Iris pigment epithelial cell (primary cell): Measurements from ENCODE around the gene EFTUD2.
"Not testable (repeated sequence)": the region's sequence is repeated elsewhere in the genome, so short reads cannot be mapped to it uniquely, and the experiment has no call there.

Source experiments
- DNase-seq: peaks from one replicate; pipeline ENCODE4 v3.0.0-alpha.2; 2011; ENCODE audit warnings: low read depth

EFTUD2 gene

DNA sequence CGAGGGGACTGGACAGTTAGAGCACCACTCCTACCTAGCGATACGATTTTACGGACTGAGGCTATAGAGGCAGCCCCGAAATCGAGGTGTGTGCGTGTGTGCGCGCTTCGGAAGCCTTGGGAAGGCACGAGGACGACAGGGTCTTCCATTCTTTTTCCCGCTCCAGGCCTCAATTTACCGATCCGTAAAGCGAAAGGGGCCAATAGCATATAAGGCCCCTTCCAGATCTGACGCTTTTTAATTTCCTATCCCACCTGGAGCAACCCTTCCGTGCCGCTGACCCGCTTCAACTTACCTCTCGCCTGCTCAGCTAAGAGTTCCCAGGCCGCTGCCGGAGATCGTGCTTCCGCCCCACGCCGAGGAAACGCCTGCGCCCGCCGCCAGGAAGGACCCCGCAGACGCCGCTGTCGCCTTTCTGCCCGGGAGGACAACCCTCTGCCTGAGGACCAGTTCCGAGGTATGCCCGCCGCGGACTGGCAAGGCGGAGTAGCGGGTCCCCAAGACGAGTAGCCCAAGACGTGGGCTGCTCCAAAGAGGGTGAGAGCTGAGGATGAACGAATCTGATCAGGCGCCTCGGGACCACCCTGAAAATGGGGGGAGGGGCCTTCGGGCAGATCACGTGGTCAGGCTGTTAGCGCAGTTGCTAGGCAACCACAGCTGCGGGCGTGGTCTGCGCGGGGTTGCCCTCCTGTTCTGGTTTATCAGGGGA lies at the start of gene EFTUD2:
TSS of gene EFTUD2 (minus strand) at position 372 of the 709 bp plus-strand sequence. CDS start 4,924 bp downstream, outside the sequence.
- DNase-seq: peak; percentile 88

DNA sequence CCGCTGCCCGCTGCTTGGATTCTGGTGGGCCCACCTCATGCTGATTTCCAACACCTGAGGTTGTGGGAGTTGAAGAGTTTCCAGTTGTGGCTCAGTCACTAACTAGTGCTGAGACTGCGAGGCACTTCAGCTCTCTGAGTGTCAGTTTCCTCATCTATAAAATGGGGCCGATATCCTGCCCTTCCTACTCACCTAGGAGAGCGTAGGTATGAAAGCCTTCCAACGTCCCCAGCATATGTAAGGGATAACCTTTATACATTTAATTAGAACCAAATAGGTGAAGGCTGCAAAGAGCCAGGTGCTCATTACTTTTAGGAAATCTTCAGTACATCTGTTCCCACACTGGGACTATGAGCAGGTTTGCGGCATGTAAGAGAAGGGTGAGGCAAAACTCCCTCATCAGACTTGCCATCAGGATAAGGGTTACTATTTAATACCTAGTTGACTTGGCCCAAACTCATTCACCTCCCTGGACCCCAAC lies 49.1 kb upstream of the EFTUD2 start:
- no peak for DNase-seq

DNA sequence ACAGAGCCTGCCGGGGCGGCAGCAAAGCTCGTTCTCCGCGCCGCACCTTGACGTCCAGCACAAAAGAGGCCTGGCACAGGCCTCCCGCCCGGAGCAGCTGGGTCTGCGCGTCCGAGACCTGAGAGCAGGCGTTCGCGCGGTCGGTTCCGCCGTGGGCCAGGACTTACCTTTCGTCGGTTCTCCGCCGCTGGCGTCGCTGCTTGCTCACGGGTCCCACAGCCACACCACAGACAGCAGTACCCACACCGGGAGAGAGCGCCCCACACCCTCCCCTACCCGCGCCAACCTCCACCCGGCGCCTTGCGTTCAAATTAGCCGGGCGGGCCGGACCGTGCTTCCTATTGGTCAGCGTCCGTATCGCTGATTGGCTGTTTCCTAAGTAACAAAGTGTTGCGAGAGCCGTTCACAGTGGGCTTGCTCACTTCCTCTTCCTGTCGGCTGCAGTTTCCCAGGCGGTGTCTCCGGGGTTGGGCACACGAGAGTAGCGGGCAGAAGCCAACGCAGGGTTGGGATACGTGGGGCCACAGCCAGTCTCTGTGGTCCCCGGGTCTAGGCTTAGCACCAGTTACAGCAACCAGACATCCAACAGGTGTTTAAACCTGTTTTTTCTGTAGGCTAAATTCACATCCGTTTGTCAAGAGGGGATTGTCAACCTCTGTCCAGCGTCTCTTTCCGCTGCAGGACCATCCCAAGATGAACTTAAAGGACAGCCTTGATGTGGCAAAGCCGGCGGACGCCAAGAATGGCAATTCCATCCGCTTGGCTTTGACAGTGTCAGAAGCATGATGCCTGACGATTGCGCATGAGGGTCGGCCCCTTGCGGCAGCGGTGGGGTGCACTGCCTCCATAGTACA lies 48.4 kb upstream of the EFTUD2 start, which contains the start of gene KIF18B:
TSS of gene KIF18B (minus strand) at position 313 of the 854 bp plus-strand sequence. CDS start 11,429 bp downstream, outside the sequence.
- DNase-seq: peak; percentile 94

DNA sequence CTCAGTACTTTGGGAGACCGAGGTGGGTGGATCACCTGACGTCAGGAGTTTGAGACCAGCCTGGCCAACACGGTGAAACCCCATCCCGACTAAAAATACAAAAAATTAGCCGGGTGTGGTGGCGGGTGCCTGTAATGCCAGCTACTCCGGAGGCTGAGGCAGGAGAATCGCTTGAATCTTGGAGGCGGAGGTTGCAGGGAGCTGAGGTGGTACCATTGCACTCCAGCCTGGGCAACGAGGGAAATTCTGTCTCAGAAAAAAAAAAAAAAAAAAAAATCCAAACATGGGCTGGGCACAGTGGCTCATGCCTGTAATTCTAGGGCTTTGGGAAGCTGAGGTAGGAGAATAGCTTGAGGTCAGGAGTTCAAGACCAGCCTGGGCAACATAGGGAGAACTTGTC lies 46.4 kb upstream of the EFTUD2 start:
- DNase-seq: not testable (repeated sequence)

DNA sequence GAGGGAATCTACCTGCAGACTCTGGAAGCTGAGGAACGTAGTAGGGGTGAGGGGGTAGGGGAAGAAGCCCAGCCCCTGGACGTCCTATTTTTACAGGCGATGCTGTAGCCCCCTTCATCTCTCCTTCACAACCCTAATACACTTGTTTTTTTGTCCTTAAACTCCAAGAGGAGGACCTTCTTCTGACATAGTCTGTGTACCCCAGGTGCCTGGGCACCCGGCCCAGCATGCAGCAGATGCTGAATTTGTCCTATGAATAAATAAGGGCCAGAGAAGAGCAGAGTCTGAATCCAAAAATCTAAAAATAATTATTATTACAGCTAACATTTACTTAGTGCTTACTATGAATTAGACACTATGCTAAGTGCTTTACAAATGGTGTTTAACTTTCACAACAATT lies 43.2 kb upstream of the EFTUD2 start:
- DNase-seq: no peak

DNA sequence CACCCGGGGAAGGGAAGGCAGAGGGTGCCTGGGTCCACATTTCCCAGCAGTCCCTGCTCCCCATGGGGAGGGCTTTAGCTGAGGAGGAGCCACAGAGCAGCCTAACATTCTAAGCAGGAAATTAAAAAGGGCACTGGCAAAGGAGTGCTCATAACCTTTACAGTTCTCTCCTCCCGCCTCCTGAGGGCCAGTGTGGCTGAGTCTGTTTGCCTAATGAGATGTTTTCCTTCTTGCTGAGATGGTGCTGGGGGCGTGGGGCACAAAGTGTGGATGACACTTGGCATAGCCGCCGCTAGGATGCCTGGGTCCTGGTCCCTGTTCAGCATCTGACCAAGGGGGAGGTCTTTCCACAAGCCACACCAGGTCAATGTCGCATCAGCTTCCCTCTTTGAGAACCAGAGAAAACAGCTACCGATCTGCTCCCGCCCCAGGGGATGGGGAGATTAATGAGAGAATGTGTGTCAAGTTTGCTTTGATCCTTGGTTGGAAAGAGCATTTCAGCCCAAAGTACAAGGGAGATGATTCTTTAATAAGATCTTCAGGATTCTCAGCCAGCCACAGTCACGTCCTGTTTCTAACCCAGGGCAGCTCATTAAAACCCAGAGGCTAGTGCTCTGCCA lies 42.6 kb upstream of the EFTUD2 start:
- DNase-seq: no peak

DNA sequence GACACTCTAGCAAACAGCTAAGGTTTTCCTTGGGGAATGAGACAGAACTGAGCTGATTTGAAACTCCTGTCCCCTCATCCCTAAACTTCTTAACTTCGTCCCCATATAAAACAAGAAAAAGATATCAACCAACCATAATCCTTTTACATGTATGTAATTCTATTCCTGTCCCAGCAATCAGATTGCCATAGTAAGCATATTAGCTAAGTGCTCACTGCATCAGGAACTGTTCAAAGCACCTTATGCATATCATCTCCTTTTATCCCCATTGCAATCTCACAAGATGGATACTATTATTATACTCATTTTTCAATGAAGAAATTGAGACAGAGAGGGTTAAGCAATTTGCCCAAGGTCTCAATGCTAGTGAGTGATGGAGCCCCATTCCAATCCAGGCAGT lies 41.5 kb upstream of the EFTUD2 start:
- DNase-seq: no peak

DNA sequence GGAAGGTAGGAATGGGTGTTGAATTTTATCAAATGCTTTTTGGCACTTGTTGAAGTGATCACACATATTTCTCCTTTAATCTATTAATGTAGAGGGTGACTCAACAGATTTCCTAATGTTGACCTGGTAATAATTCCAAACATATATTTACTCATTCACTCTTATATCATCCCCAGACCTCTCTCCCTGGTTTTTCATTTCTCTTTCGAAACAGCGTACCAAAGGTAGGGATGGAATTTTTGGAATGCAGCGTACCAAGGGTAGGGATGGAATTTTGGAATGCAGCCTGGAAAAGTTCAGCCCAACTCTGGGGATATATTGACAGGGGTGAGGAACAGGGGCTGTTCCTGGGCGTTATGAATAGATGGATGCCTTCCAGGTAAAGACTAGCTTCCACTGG lies 41.1 kb upstream of the EFTUD2 start:
- DNase-seq: peak; percentile 36

DNA sequence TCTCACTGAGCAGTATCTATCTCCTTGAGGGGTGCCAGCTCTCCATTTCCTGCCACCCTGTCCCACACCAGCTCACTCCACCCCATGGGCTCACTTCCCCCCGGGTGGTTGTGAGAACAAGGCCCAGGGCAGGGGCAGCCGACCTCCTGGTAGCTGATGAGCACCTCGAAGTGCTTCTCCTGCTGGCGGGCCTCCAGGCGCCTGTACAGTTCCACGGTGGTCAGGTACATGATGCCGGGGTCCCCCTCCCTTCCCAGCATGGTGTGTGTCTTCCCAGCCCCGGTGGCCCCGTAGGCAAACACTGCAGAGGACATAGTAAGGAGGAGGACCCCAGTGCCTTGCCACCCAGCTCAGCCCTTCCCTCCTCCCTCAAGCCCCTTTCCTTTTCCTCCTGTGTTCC lies 35.9 kb upstream of the EFTUD2 start:
- no peak for DNase-seq

DNA sequence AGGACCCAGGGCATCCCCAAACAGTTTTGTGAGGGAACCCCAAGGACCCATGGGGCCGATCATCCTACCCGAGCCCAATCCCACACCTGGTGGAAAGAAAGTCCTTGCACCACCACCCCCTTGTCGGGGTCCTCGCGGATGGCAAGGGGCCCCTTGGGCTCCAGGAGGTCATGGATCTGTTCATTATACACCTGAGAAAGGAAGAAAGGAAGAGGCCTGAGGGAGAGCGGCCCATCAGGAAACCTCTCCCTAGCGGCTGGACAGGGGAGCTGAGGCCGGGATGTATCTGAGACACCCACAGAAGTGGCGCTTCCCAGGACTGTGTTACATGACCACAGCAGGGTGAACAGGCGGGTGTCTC lies 35.5 kb upstream of the EFTUD2 start:
- DNase-seq: no peak

DNA sequence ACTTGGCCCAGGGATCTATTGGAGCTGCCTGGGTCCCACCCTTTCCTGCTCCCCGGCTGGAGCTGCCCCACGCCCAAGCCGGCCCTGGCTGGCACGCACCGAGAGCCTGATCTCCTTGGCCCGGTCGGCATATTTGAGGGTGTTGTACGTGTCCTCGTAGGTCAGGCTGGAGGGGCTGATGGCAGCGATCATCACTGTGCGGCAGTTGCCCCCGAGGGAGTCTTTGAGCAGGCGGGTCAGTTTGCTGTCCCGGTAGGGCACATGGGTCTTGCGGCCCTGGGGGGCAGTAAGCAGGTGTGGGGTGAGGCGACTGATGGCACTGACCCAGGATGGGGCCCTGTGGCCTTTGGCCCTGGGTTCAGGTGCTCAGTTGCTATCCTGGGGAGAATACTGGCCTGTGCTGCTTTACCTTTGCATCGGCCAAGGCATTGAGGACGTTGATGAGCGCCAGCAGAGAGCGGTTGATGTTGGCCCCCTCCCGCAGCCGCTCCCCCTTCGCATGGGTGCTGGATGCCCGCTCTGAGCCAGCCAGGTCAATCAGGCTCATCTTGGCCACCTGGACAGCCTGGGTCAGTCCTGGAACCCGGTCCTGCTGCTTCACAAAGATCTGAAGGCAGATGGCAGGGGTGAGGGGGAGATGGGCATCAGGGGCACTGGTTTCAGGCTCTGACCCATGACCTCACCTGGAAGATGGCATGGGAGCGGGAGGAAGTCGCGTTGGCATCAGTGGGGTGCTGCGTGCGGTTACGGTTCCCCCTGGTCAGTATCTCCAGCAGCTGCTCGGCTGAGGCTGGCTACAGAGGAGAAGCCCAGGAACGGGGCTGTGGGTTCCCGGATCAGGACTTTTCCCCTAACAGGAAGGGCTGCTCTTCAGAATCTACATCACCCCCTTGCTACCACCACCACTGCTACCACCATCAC lies 34.8 kb upstream of the EFTUD2 start:
- no peak for DNase-seq

DNA sequence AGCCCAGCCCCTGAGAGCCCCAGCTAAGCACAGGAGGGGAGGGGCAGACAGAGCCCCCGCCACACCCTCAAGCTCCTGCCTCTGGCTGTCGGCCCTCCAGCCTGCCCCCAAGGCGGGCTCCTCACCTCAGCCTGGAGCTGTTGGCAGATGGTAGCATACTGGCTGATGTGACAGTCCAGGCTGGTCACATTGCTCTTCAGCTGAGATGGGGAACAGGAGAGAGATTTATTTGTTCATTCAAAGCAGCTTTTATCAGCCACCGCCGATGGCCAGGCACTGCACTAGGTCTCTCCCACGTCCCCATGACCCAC lies 33.5 kb upstream of the EFTUD2 start:
- DNase-seq: no peak

DNA sequence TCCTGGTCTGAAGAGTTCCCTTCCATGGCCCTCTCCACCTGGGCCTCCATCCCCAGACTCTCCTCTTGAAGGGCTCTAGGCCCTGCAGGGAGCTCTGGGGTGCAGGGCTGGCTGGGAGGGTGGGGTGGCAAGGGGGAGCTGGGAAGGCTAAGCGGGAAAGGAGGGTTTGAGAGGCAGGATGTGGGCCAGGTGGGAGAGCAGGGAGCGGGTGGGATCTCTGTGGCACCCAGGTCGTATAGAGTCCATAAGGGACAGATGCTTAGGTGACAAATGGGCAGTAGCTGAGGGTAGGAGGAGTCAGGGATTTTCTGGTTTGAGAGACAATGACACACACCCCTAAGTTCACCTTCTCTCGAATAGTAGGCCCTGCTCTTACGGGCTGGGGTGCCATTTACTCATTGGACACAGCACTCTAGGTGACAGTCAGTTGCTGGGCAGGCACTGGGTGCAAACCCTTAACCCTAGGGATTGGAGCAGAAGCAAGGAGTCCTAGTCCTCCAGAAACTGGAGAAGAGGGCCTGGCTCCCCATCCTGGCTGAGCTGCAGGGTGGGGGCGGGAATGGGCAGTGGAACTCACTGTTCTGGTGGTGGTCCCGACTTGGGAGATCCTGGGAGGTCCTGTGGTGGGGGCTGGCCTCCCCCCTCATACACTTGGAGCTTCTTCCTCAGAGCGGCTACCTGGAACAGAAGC lies 33.0 kb upstream of the EFTUD2 start:
- no peak for DNase-seq

DNA sequence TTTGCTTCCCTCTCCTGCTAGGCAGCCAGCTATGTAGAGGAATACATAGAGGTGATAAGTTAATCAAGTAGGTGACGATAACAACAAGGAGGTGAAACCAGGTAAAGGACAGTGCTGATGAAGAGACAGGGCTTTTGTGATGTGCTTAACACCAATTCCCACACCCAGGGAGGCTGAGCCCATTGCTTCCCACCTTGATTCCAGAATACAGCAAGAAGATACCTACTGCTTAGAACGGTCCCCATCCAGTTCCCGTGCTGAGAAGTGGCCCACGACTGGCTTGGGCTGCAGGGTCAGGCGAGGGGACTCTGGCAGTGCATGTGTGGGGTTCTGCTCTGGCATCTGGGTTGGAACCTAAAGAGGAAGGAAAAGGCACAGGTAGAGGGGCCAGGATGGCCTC lies 32.1 kb upstream of the EFTUD2 start:
- no peak for DNase-seq

DNA sequence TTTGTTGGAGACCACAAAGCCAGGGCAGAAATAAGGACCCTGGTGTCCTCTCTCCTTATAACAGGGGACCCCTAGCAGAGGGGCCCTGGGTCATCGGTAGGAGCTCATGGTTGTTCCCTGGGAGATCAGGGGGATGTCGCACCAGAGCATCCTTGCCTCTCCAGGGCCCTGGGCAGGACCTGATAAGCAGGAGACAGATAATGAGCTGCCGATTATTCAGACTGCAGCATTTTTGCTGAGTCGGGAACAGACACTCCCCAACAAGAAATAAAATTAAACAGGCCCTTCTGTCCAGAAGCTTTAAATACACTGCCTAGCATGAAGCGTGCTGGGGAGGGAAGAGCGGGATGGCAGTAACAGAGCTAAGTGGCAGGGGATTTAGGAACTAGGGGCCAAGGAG lies 31.4 kb upstream of the EFTUD2 start:
- no peak for DNase-seq

DNA sequence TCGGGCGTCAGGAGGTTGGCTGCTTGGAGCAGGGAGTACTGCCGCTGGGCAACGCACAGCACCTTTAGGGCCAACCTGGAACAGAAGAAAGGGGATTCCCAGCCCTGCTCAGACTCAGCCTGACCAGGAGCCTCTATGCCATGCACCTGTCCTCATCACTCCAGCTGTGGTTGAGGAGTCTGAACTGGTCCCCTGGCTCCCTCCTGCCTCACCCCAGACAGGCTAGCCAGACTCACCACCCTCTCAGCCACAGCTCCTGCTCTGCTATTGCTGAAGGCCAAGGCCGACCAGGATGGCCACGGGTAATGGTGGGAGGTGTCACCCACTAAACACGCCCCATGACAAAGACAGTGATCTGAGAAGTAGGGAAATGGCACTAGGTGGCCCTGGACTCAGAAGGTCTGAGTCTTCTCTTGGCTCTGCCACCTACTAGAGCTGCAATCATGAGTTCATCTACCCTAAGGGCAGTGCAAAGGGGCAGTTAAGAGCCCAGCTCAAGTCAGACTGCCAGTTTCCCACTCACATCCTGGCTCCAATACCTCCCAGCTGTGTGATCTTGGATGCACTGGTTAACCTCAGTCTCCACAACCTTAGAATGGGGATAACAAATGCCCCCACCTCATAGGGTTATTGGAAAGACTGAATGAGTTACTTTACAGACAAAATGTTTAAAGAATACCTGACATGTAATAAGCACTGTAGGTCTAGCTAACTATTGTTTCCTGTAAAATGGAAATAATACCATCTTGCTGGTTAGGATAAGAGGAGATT lies 29.9 kb upstream of the EFTUD2 start:
- DNase-seq: no peak

DNA sequence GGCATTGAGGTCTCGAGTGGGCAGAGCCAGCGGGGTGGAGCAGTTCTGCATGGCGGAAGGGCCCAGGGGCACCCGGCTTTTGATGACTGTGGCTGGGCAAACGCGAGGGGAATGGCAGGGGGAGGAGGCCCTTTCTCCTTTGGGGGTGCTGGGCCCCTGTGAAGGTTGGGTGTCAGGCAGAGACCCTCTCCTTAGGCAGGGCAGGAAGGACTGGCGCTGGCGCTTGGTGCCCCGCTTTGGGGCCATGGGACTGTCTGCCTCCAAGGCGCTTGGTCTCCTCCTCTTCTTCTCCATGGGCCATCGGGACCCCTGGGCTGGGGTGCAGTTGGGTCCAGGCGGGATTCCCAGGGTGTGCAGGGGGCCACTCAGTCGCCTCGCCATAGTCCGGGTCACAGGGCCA lies 28.9 kb upstream of the EFTUD2 start:
- DNase-seq: no peak

DNA sequence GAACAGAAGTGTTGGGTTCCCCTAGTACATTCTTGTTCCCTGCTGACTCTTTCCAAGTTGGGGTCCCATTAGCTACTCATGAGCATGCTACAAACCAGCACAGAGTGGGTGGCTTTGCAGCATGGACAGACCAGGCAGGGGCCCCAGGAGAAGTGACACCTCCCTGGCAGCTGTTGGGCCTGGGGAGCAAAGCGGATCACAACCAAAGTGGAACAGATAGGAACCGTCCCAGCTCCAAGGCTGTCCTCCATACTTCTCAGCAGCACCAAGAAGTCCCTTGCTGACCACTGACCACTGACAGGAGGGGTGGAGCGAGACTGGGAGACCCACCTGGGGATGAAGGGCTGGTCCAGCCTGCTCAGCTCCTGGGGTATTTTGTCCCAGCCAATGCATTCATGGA lies 28.5 kb upstream of the EFTUD2 start:
- DNase-seq: no peak

DNA sequence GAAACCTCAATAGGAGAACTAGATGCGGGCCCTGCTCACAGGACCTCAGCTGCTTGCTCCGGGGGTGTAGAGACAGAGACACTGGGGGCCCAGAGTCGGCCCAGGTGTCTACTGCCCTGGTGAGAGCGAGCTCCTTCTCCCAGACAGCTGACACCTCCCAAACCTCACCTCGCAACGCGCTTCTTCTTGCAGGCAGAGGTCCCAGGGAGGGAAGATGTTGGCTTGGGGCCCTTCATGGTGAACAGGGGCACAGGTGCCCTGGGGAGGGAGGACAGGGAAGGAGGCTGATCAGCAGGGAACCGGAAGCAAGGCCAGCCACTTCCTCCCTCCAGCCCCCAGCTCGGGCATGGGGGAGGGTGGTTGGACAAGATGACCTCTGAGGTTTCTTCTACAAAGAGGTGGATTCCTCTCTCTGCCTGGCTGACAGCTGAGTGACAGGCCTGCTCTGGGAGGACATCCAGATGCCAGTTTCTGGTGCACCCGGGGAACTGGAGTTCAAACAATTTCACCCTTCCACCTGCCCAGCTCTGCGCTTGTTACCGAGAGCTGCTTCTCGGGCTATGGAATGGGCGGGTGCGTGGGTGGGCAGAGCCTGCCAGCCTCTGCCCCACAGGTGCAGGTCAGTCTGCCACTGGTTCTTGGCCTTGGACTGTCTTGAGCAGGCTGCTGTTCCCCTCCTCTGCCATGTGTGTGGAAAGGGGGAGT lies 27.7 kb upstream of the EFTUD2 start:
- no peak for DNase-seq
